GM10266 (cell line): ENCODE results near the gene SERPIND1.

Experiments
- DNase-seq: peaks from one replicate; pipeline ENCODE4 v3.0.0; 2012; ENCODE audit errors: extremely low spot score
- TF ChIP-seq, protein P1 (sequence below): IDR thresholded peaks from 2 replicates; pipeline ENCODE4 v1.5.1; 2012; ENCODE audit warnings: mild to moderate bottlenecking, low read depth; ENCODE audit not compliant: control insufficient read depth, insufficient read depth; ENCODE audit errors: missing control alignments

Gene SERPIND1

DNA sequence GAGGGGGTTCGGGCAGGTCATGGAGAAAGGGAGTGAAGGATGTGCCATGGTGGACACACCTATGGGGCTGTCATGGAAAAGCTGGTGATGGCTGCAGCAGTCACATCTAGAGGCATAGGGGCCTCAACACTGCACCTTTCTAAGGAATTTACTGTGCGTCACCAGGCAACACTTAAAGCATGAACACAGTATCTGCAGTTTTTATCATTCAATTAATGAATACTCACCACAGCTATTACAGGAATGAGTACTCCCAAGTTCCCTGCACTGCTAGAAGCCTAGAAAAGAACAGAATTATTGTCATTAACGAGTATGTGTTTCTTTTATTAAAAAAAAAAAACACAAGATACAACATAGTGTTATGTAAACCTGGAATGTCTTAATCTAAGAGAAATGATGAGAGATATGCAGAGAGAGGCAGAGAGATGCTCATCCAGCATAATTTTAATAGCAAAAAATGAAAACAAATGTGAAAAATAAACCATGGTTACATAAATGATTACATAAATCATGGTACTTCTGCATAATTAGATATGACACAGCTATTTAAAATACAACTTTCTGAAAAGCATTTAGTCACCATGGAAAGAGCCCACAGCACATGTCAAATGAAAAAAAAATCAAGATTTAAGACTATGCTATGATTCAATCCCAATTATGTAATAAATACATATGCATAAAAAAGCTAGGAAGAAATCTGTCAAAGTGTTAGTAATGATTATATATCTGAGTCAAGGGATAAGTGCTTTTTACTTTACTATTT lies 19.2 kb downstream of the SERPIND1 start:
- TF ChIP-seq, protein P1, sequence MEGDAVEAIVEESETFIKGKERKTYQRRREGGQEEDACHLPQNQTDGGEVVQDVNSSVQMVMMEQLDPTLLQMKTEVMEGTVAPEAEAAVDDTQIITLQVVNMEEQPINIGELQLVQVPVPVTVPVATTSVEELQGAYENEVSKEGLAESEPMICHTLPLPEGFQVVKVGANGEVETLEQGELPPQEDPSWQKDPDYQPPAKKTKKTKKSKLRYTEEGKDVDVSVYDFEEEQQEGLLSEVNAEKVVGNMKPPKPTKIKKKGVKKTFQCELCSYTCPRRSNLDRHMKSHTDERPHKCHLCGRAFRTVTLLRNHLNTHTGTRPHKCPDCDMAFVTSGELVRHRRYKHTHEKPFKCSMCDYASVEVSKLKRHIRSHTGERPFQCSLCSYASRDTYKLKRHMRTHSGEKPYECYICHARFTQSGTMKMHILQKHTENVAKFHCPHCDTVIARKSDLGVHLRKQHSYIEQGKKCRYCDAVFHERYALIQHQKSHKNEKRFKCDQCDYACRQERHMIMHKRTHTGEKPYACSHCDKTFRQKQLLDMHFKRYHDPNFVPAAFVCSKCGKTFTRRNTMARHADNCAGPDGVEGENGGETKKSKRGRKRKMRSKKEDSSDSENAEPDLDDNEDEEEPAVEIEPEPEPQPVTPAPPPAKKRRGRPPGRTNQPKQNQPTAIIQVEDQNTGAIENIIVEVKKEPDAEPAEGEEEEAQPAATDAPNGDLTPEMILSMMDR, result no peak
- no peak for DNase-seq

DNA sequence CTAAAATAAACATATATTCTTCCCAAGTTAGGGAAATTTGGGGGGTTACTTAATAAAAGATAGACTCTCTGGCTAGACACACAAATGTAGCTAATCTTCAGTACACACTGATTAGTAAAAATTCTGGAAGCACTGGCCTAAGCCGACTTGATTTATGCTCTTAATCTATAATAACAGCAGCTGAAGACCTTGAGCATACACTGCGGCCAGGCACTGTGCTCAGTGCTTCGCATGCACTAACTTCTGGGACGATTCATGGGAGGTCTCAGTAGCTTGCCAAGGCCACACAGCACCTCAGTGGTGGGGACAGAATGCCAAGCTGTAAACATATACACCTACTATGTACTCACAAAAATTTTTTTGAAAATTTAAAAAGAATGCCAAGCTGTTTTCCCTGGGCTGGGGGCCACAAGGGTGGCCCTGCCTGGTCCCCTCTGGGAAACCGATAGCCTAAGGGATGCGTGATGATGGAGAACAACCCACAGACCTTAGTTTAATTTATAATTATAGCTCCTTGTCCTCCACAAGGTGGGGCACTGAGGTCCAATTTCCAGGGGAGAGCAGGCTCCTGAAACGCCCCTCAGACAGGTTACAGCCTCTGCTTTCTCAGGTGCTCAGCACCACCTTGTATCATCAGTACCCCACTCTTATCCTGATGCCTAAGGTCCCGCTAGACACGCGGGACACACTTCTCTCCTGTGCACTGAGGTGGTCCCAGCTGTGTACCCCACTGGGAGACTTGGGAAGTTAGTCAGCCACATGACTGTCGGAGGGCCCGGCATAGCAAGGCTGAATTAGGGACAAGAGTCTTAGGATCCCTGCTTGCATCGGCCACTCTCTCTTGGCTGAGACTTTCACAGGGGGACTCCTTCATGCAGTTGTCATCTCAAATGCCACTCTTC lies 20.1 kb downstream of the SERPIND1 start:
- DNase-seq, result no peak
- TF ChIP-seq, protein P1, result no peak

DNA sequence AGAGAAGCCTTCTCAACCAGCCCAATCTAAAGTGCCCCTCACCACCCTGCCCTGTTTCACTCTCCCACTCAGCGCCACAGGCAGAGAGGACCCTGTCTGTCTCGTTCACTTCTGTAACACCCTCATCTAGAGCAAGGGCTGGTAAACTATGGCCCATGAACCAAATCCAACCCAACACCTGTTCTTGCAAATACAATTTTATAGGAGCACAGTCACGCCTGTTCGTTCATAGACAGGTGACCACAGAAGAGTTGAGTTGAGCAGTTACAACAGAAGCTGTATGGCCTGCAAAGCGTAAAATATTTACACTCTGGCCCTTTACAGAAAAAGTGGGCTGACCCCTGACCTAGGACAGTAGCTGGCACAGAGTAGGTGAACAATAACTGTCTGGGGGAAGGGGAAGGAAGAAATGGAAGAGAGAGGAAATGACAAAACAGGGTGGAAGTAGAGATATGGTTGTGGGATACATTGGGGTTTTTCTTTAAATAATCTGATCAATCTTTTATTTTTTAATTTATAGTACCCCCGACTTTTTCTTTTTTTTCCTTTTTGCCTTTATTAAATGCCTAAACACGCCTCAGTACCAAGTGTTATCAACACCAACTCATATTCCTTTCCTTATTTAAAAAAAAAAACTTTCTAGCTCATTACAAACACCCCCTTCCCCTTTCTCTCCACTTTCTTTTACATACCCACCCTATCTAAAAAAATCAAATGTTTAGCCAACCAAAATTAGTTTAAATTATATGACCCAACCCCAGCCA lies 20.9 kb downstream of the SERPIND1 start:
- DNase-seq, result no peak
- TF ChIP-seq, protein P1, result no peak

DNA sequence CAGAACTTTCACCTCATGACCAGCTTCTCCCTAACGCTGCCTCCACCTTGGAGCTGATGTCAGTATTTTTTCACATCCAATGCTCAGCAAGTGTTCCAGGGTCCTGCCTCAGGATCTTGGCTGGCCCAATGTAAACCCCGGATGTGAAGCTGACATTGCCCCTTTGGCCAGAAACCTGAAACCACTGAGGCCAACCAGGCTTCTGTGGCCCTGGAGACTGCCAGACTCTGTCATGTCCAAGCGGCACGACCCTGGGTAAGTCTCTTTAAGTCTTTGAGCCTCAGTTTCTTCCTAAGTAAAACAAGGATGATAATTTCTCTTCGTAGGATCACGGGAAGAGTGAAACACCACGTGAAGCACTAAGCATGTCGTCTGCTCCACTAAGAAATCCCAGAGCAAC lies 22.8 kb downstream of the SERPIND1 start:
- TF ChIP-seq, protein P1, result no peak
- no peak for DNase-seq

DNA sequence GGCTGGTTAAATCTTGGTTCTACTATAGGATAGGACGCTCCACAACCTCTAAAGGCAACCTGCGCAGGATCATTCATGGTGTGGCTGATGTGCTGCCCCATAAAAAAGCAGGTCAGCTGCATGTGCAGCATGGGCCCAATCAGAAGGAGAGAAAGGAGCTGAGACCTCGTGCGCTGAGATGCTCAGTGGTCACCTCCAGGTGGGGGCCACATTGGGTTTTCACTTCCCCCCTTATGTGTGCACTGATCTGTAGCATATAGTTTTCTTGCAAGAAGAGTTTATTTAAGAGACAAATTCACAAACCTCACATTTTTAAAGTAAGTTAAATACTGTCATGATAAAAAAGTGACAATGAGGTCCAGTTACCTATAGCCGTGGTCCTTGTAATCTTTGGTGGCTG lies 24.3 kb downstream of the SERPIND1 start:
- TF ChIP-seq, protein P1, result no peak
- no peak for DNase-seq

DNA sequence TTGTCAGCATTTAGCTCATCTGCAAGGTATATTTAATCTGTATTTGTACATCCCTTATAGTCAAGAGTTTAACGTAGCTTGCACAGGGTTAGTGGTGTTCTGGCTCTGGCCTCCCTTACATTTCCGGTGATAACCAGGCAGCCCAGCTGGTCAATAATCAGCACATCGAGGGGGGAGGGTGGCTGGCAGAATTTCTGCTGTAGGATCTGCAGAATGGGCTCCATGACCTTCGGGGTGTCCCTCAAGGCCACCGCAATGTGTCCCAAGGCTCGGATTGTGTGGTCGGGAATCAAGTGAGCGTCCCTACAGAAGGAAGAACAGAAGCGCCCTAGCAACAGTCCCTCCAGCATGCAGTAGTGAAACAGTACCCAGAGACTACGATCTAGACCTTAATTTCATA lies 25.1 kb downstream of the SERPIND1 start:
- TF ChIP-seq, protein P1, result no peak
- no peak for DNase-seq

DNA sequence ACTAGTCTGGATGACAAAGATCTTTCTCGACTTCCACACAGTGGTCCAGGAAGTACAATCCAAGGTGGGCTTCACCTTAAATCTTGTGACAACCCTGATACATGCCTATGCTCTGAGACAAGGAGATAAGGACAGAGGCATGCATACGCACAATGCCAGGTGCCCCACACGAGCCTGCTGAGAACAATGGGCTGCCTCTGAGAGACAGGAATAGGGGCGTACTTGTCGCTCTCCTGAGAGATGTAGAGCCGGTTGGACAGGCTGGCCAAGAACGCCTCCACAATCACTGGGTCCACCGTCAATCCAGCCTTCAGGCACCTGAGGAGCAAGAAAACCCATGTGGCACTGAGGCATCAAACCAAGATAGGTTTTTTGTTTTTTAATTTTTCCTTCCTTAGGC lies 25.5 kb downstream of the SERPIND1 start:
- no peak for DNase-seq
- TF ChIP-seq, protein P1, result no peak
